ENCODE measurements around the gene URB1.

DNA sequence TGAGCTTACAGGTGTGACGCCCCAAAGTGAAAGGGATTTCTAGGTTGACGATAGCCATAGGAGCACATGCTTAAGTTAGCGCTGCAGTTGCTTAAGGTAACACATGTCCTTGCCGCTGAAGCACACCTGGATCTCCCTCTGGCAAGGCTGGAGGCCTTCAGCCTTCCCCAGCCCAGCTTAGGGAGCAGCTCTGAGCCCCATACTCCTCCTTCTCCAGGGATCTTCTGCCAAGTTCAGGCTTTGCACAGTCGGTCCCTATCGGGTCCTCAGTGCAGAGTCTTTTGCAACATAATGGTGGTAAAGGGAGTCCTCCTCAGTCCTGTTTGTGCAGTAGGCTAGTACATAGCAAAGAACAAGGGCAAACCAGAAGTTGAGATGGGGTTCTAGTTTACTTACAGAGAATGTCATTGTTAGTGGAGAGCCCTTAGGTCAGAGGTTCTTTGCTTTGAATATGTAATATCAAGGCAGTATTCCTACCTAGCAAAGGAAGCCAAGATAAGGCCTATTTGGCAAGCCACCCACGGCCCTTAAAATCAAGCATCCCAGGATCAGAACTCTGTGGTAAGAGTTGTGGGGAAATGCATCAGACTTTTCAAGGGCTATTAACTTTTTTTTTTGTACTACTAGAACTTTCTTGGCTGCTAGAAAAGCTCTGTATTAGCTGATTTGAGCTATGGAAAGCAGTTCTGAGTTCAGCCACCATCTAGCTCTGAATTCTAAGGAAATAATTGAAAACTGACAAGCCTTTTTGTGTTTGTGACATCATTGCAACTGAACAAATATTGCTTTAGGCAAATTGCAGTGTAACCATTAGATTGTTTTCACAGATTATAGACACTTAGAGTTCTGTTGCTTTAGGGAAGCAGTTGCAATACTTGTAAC, 21.1 kb upstream of the URB1 start:
- TF ChIP-seq, protein P1, sequence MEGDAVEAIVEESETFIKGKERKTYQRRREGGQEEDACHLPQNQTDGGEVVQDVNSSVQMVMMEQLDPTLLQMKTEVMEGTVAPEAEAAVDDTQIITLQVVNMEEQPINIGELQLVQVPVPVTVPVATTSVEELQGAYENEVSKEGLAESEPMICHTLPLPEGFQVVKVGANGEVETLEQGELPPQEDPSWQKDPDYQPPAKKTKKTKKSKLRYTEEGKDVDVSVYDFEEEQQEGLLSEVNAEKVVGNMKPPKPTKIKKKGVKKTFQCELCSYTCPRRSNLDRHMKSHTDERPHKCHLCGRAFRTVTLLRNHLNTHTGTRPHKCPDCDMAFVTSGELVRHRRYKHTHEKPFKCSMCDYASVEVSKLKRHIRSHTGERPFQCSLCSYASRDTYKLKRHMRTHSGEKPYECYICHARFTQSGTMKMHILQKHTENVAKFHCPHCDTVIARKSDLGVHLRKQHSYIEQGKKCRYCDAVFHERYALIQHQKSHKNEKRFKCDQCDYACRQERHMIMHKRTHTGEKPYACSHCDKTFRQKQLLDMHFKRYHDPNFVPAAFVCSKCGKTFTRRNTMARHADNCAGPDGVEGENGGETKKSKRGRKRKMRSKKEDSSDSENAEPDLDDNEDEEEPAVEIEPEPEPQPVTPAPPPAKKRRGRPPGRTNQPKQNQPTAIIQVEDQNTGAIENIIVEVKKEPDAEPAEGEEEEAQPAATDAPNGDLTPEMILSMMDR (conservative IDR thresholded peaks at IDR 0.05; ENCODE audit: low read length), result no peak
- TF ChIP-seq EZH2phosphoT487 (IDR thresholded peaks at IDR 0.05; ENCODE audit: borderline replicate concordance), result no peak

All from Loucy (cell line).